Stomach (tissue), 9 donors: ENCODE data around the gene KCNAB2. TPM values are rescaled to one million over a fixed set of nuclear protein-coding genes. Genes with fewer than 3 reads are reported as not detected.

Experiments used
- DNase-seq, 2 donors: peaks; one replicate each; pipeline versions ENCODE4 v3.0.0 to v3.0.0-alpha.2; 2013 to 2019
- H3K27ac ChIP-seq, 5 donors: fragments of 200-600 bp in 4 of 5; sonication (generic) in 4 of 5; one replicate each; pipeline ENCODE4 v1.5.1; 2013 to 2019; ENCODE audit warnings: mild to moderate bottlenecking in 1 of 5, moderate library complexity in 1 of 5
- H3K27me3 ChIP-seq, 3 donors: fragments of 200-600 bp; sonication (generic); one replicate each; pipeline ENCODE4 v1.5.1; 2017 to 2019; ENCODE audit warnings: mixed run types in 1 of 3
- H3K36me3 ChIP-seq, 4 donors: fragments of 200-600 bp; sonication (generic); 1 replicate in 3 of 4; 2 replicates in 1 of 4; pipeline ENCODE4 v1.5.1; 2016 to 2019
- H3K4me1 ChIP-seq, 4 donors: fragments of 200-600 bp; sonication (generic); one replicate each; pipeline ENCODE4 v1.5.1; 2016 to 2019
- H3K4me3 ChIP-seq, 4 donors: fragments of 200-600 bp; sonication (generic) in 3 of 4; one replicate each; pipeline ENCODE4 v1.5.1; 2016 to 2019; ENCODE audit warnings: mild to moderate bottlenecking in 1 of 4
- H3K9me3 ChIP-seq, 4 donors: fragments of 200-600 bp; sonication (generic); one replicate each; pipeline ENCODE4 v1.5.1; 2016 to 2019
- EP300 ChIP-seq: sonication (generic); formaldehyde crosslinking; IDR thresholded peaks from one replicate; pipeline ENCODE4 v1.6.1; 2017; ENCODE audit warnings: antibody characterized with exemption
- POLR2A ChIP-seq, 4 donors: fragments of 450-650 bp; IDR thresholded peaks; one replicate each; pipeline ENCODE4 v1.6.1; 2016; ENCODE audit warnings: antibody characterized with exemption in 4 of 4, control low read depth in 2 of 4, mild to moderate bottlenecking in 1 of 4, moderate library complexity in 1 of 4
- POLR2AphosphoS5 ChIP-seq, 3 donors: sonication (generic); formaldehyde crosslinking; IDR thresholded peaks; one replicate each; pipeline ENCODE4 v1.6.1; 2016; ENCODE audit warnings: antibody characterized with exemption in 3 of 3
- WGBS, 5 donors: extraction: QIAGEN DNeasy Blood & Tissue Kit in 3 of 5; methylation state at CpG; one replicate each; pipeline versions ENCODE4 v1.1.5 to v1.1.7; 2013 to 2018; 5-methylcytosine and 5-hydroxymethylcytosine counted together
- intact Hi-C: fragments of 100-400 bp; cut with DNase I; formaldehyde crosslinking; loops from one replicate; pipeline ENCODE4 v1.15.1; 2023; ENCODE audit warnings: low total_unique reads
- polyA plus RNA-seq, 3 donors: library from polyadenylated mRNA; stranded (reverse); fragments of 200-250 nt; gene quantifications; one replicate each; pipeline ENCODE4 v1.2.3, GENCODE V29; 2013
- total RNA-seq, 5 donors: library from RNA; depleted of rRNA; stranded (reverse); fragments of >200 nt; gene quantifications; one replicate each; pipeline versions ENCODE4 v1.1.0 to v1.2.3, GENCODE V29; 2014 to 2016
- TF ChIP-seq, protein P1 (sequence below), 7 experiments: fragments of 450-650 bp in 4 of 7; fragments of 200-600 bp in 3 of 7; sonication (generic) in 3 of 7; IDR thresholded peaks; one replicate each; pipeline ENCODE4 v1.5.1; 2016 to 2019; ENCODE audit warnings: antibody characterized with exemption in 7 of 7, control low read depth in 2 of 7, mild to moderate bottlenecking in 1 of 7
- donor health status: healthy with polysubstance abuse.
- donor health status: Bipolar disorder and iron deficiency.
- donor health status: healthy.

The KCNAB2 gene
- total and polyA plus RNA-seq, 8 donors, result 0.29 to 39.1 (median 3.3) TPM

DNA sequence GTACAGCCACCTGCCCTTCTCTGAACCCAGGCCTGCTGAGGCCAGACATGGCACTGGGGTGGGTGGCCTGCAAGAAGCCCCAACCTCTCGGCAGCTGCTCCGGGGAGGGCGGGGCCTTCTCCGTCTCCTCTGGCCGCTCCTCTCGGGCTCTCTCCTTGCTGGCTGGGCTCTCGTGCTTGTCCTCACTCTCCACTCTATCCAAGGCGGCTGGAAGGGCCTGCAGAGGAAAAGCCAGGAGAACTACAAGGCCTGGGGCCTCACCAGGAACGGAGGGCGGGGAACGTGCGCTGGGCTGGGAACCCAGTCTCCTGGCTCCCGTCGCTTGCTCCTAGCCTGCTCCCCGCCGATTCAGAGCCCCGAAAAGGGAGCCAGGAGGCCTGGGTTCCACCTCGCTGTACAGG, 75.3 kb downstream of the KCNAB2 start:
- peaks cover 0 to 25% (median 0%) of the 10 kb centered on the region in 3 donors for H3K27me3 ChIP-seq
- intact Hi-C loops, result no loop called here
- no peak overlapping the region for H3K4me3 ChIP-seq
- WGBS, 5 donors, result 82 to 87% (median 84%) methylated on average over 18 of the region's 18 CpGs
- H3K9me3 ChIP-seq, result peaks cover 0 to 12% (median 2%) of the 10 kb centered on the region in 4 donors
- H3K4me1 ChIP-seq, result no peaks in the 10 kb centered on the region
- TF ChIP-seq POLR2AphosphoS5 (IDR thresholded peaks at IDR 0.05) (no peak), POLR2A (IDR thresholded peaks at IDR 0.05) (no peak), EP300 (no peak)
- TF ChIP-seq, protein P1, sequence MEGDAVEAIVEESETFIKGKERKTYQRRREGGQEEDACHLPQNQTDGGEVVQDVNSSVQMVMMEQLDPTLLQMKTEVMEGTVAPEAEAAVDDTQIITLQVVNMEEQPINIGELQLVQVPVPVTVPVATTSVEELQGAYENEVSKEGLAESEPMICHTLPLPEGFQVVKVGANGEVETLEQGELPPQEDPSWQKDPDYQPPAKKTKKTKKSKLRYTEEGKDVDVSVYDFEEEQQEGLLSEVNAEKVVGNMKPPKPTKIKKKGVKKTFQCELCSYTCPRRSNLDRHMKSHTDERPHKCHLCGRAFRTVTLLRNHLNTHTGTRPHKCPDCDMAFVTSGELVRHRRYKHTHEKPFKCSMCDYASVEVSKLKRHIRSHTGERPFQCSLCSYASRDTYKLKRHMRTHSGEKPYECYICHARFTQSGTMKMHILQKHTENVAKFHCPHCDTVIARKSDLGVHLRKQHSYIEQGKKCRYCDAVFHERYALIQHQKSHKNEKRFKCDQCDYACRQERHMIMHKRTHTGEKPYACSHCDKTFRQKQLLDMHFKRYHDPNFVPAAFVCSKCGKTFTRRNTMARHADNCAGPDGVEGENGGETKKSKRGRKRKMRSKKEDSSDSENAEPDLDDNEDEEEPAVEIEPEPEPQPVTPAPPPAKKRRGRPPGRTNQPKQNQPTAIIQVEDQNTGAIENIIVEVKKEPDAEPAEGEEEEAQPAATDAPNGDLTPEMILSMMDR (IDR thresholded peaks at IDR 0.05), result no peak
- no peak for DNase-seq
- H3K27ac ChIP-seq, result no peak overlapping the region
- H3K36me3 ChIP-seq, result no peaks in the 10 kb centered on the region

DNA sequence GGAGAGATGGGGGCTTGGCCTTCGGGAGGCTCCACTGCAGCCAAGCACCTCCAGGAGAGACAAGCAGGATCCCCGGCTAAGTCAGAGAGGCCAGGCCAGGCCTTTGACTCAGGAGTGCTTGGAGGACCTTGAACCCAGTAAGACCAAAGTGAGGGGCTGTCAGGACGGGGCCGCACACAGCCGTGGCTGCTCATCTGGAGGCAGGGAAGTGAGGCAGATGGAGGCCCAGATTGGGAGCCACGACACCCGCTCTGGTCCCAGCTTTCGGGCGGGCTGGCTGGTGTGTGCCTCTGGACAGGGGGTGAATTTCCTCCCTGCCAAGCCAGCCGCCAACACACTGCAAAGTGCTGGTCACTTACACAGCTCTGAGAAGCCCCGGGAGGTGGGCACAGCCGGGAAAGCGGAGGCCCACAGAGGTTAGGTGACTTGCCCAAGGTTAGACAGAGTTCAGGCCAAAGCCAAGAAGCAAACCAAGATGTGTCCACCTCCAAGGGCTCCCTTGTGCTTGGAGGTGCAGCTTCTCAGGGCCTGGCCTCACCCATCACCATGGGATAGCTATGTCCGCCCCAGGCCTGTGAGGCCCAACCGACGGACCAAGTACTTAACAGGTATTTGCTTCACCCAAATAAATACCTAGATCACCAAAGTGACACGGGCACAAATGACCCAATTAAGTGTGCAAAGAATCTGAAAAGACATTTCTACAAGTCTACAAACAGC, 76.1 kb downstream of the KCNAB2 start:
- no peak for TF ChIP-seq POLR2A (IDR thresholded peaks at IDR 0.05)
- no peak for DNase-seq
- intact Hi-C loops, result no loop called here
- no peak overlapping the region for H3K4me3 ChIP-seq
- peaks cover 0 to 33% (median 3%) of the 10 kb centered on the region in 3 donors for H3K27me3 ChIP-seq
- no peaks in the 10 kb centered on the region for H3K36me3 ChIP-seq
- H3K27ac ChIP-seq, result no peak overlapping the region
- no peaks in the 10 kb centered on the region for H3K4me1 ChIP-seq
- peaks cover 0 to 10% (median 2%) of the 10 kb centered on the region in 4 donors for H3K9me3 ChIP-seq
- WGBS, 5 donors, result 85 to 93% (median 89%) methylated on average over 10 to 17 of the region's 17 CpGs

DNA sequence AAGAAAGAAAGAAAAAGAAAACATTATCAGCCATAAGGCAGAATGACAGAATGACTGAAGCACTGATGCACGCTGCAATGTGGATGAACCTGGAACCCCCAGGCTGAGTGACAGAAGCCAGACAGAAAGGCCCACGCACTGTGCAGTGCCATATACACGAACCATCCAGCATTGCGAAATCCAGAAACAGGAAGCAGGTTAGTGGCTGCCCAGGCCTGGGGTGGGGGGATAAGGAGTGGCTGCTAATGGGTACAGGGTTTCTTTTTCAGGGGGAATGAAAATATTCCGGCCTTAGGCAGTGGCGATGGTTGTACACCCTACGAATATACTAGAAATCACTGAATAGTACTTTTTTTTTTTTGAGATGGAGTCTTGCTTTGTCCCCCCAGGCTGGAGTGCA, 77.4 kb downstream of the KCNAB2 start:
- H3K27ac ChIP-seq, result no peak overlapping the region
- whole genome bisulfite sequencing, 5 donors, result 67 to 81% (median 75%) methylated on average over 7 of the region's 7 CpGs
- H3K4me1 ChIP-seq, result peaks cover 6 to 11% (median 8%) of the 10 kb centered on the region in 4 donors
- H3K27me3 ChIP-seq, result peaks cover 0 to 45% (median 6%) of the 10 kb centered on the region in 3 donors
- no peak for DNase-seq
- no peaks in the 10 kb centered on the region for H3K36me3 ChIP-seq
- intact Hi-C loops, result no loop called here
- no peak overlapping the region for H3K4me3 ChIP-seq
- TF ChIP-seq EP300 (no peak), POLR2A (IDR thresholded peaks at IDR 0.05) (no peak), POLR2AphosphoS5 (IDR thresholded peaks at IDR 0.05) (no peak)
- TF ChIP-seq, protein P1 (IDR thresholded peaks at IDR 0.05), result no peak
- H3K9me3 ChIP-seq, result no peaks in the 10 kb centered on the region

GRCh38 chr1:6123816-6124215, 78.1 kb downstream of the KCNAB2 start:
- no peak for DNase-seq
- no peaks in the 10 kb centered on the region for H3K9me3 ChIP-seq
- H3K27me3 ChIP-seq, result peaks cover 0 to 45% (median 6%) of the 10 kb centered on the region in 3 donors
- intact Hi-C loops, result no loop called here
- H3K27ac ChIP-seq, result no peak overlapping the region
- 58 to 79% (median 73%) methylated on average over 6 to 10 of the region's 10 CpGs for WGBS, 5 donors
- H3K36me3 ChIP-seq, result no peaks in the 10 kb centered on the region
- peaks cover 6 to 12% (median 9%) of the 10 kb centered on the region in 4 donors for H3K4me1 ChIP-seq
- H3K4me3 ChIP-seq, result no peak overlapping the region
- TF ChIP-seq EP300, result no peak

- TF ChIP-seq POLR2A (IDR thresholded peaks at IDR 0.05) (no peak), POLR2AphosphoS5 (IDR thresholded peaks at IDR 0.05) (no peak), EP300 (no peak)
- TF ChIP-seq, protein P1 (IDR thresholded peaks at IDR 0.05), result no peak
- H3K27ac ChIP-seq, result no peak overlapping the region
- H3K9me3 ChIP-seq, result no peaks in the 10 kb centered on the region
- intact Hi-C loops, result no loop called here
- no peaks in the 10 kb centered on the region for H3K36me3 ChIP-seq
- 81 to 98% (median 88%) methylated on average over 4 to 12 of the region's 12 CpGs; no CpG with 5 or more reads in 1 of the 5 donors for whole genome bisulfite sequencing, 5 donors
- H3K4me1 ChIP-seq, result peaks cover 6 to 12% (median 9%) of the 10 kb centered on the region in 4 donors
- H3K27me3 ChIP-seq, result peaks cover 0 to 45% (median 6%) of the 10 kb centered on the region in 3 donors
- H3K4me3 ChIP-seq, result no peak overlapping the region
- DNase-seq, result no peak
These were observed 78.7 kb downstream of the KCNAB2 start for GRCh38 chr1:6124341-6124740.
